Endothelial cell (in vitro differentiated cells): ENCODE results near the gene PIK3R2. TPM values are rescaled to one million over a fixed set of nuclear protein-coding genes. Genes with fewer than 3 reads are reported as not detected.

Experiments
- DNase-seq: peaks from one replicate; pipeline ENCODE4 v3.0.0; 2021; ENCODE audit warnings: low spot score
- H3K27ac Mint-ChIP-seq: one replicate; pipeline ENCODE4 v1.8.0; 2021; ENCODE audit warnings: mixed read lengths, inconsistent platforms; ENCODE audit not compliant: unreplicated experiment
- H3K27me3 Mint-ChIP-seq: one replicate; pipeline ENCODE4 v1.8.0; 2021; ENCODE audit warnings: mild to moderate bottlenecking, moderate library complexity, mixed read lengths, inconsistent platforms; ENCODE audit not compliant: unreplicated experiment
- H3K36me3 Mint-ChIP-seq: one replicate; pipeline ENCODE4 v1.8.0; 2021; ENCODE audit warnings: mild to moderate bottlenecking, low read depth, mixed read lengths, inconsistent platforms; ENCODE audit not compliant: unreplicated experiment
- H3K4me1 Mint-ChIP-seq: one replicate; pipeline ENCODE4 v1.8.0; 2021; ENCODE audit warnings: mild to moderate bottlenecking, mixed read lengths, inconsistent platforms; ENCODE audit not compliant: unreplicated experiment
- H3K4me3 Mint-ChIP-seq: one replicate; pipeline ENCODE4 v1.8.0; 2021; ENCODE audit warnings: mild to moderate bottlenecking, mixed read lengths, inconsistent platforms; ENCODE audit not compliant: unreplicated experiment
- H3K9me3 Mint-ChIP-seq: one replicate; pipeline ENCODE4 v1.8.0; 2021; ENCODE audit warnings: mixed read lengths, inconsistent platforms; ENCODE audit not compliant: unreplicated experiment
- total RNA-seq: library from RNA; stranded (reverse); fragmentation: NEBNext Ultra II Directional; extraction: Animal tissue kit (Norgen Biotek cat#: 25700); gene quantifications from one replicate; pipeline ENCODE4 v1.2.1, GENCODE V29; 2021; ENCODE audit not compliant: unreplicated experiment
- TF ChIP-seq, protein P1 (sequence below): fragments of 200-600 bp; sonication (generic); IDR thresholded peaks from one replicate; pipeline ENCODE4 v1.5.0; 2021; ENCODE audit warnings: antibody characterized with exemption; ENCODE audit not compliant: unreplicated experiment

PIK3R2 gene
- total RNA-seq, 1 donor from 2014 or later = 28.0 TPM

DNA sequence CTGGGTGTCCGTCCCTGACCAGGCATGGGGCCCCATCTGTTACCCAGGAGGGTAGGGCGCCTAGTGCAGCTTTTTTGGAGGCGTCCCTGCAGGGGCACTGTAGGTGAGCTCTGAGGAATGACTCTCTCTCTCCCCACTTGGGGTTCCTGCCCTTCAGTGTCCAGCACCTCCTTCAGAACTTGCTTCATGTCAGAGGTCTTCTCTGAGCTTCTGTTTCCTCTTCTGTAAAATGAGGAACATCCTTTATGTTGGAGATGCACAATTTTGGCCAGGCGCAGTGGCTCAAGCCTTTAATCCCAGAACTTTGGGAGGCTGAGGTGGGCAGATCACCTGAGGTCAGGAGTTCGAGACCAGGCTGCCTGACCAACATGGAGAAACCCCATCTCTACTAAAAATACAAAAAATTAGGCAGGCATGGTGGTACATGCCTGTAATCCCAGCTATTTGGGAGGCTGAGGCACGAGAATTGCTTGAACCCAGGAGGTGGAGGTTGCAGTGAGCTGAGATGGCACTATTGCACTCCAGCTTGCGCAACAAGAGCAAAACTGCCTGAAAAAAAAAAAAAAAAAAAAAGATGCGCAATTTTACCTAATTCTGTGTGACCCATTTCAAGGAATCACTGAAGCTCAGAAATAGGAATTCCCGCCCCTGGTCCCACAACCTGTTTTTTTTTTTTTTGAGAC lies 15.2 kb upstream of the PIK3R2 start:
- Mint-ChIP-seq H3K27ac (no peak overlapping the region), H3K9me3 (no peaks in the 10 kb centered on the region), H3K27me3 (peaks cover 2% of the 10 kb centered on the region), H3K4me3 (no peak overlapping the region), H3K36me3 (peaks cover 4% of the 10 kb centered on the region), H3K4me1 (no peaks in the 10 kb centered on the region)
- no peak for DNase-seq
- TF ChIP-seq, protein P1, sequence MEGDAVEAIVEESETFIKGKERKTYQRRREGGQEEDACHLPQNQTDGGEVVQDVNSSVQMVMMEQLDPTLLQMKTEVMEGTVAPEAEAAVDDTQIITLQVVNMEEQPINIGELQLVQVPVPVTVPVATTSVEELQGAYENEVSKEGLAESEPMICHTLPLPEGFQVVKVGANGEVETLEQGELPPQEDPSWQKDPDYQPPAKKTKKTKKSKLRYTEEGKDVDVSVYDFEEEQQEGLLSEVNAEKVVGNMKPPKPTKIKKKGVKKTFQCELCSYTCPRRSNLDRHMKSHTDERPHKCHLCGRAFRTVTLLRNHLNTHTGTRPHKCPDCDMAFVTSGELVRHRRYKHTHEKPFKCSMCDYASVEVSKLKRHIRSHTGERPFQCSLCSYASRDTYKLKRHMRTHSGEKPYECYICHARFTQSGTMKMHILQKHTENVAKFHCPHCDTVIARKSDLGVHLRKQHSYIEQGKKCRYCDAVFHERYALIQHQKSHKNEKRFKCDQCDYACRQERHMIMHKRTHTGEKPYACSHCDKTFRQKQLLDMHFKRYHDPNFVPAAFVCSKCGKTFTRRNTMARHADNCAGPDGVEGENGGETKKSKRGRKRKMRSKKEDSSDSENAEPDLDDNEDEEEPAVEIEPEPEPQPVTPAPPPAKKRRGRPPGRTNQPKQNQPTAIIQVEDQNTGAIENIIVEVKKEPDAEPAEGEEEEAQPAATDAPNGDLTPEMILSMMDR = no peak

DNA sequence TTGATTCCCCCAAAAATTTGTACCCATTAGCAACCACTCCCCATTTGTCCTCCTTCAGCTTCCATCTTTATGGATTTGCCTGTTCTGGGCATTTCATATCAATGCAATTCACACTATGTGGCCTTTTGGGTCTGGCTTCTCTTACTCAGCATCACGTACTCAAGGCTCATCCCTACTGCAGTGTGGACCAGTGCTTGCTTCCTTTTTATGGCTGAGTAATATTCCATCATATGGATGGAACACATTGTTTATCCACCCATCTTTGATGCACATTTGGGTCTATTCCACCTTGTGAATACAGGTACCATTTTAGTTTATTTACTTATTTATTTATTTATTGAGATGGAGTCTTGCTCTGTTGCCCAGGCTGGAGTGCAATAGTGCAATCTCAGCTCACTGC lies 12.5 kb upstream of the PIK3R2 start:
- no peak overlapping the region for H3K27ac Mint-ChIP-seq
- no peaks in the 10 kb centered on the region for H3K27me3 Mint-ChIP-seq
- no peak for DNase-seq
- H3K9me3 Mint-ChIP-seq = no peaks in the 10 kb centered on the region
- H3K4me3 Mint-ChIP-seq = no peak overlapping the region
- H3K36me3 Mint-ChIP-seq = peaks cover 4% of the 10 kb centered on the region
- no peaks in the 10 kb centered on the region for H3K4me1 Mint-ChIP-seq
- TF ChIP-seq, protein P1 = no peak

DNA sequence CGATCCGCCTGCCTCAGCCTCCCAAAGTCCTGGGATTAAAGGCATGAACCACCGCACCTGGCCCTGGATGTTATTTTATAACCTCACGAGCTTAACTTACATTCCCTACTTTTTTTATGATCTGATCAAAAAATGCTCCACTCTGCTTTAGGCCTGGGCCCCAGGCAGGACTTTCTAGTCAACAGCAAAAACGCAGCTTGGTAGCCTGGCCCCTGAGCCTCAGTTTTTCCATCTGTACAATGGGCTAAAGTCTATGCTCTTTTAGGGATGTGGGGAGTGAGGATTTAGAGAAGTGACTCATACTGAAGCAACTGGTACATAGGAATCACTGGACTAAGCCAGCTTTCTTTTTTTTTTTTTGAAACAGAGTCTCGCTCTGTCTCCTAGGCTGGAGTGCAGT lies 11.9 kb upstream of the PIK3R2 start:
- no peaks in the 10 kb centered on the region for H3K4me1 Mint-ChIP-seq
- no peaks in the 10 kb centered on the region for H3K9me3 Mint-ChIP-seq
- DNase-seq = no peak
- H3K27ac Mint-ChIP-seq = no peak overlapping the region
- peaks cover 4% of the 10 kb centered on the region for H3K36me3 Mint-ChIP-seq
- no peaks in the 10 kb centered on the region for H3K27me3 Mint-ChIP-seq
- no peak overlapping the region for H3K4me3 Mint-ChIP-seq
- TF ChIP-seq, protein P1 = no peak

DNA sequence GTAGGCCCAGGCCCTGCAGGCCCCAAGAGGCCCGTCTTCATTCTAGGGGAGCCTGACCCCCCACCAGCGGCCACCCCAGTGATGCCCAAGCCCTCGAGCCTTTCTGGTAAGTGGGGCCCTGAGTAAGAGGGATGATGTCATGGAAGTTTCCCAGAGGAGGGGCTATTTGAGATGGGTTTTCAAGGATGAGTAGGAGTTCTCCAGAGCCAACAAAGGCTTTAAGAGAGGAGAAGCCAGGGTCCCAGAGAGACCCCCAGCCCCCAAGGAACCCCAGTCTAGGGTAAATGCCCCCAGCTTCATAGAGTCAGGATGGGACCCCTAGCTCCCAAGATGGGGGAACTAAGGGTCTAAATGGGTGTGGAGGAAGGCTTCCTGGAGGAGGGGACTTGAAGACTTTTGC lies 9.1 kb upstream of the PIK3R2 start:
- Mint-ChIP-seq H3K4me3 (no peak overlapping the region), H3K9me3 (no peaks in the 10 kb centered on the region), H3K27ac (no peak overlapping the region), H3K36me3 (peaks cover 1% of the 10 kb centered on the region), H3K27me3 (peaks cover 1% of the 10 kb centered on the region), H3K4me1 (no peaks in the 10 kb centered on the region)
- TF ChIP-seq, protein P1 = no peak
- no peak for DNase-seq

DNA sequence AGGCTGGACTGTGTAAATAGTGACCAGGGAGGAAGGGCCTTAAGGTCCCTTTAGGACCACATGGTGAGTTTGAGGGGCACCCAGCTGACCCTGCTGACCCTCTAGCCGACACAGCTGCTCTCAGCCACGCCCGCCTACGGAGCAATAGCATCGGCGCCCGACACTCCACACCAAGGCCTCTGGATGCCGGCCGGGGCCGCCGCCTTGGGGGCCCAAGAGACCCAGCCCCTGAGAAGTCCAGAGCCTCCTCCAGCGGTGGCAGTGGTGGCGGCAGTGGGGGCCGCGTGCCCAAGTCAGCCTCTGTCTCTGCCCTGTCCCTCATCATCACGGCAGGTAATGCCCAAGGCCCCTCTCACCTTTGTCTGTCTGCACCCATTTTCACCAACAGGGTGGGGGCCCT lies 8.6 kb upstream of the PIK3R2 start:
- H3K36me3 Mint-ChIP-seq = no peaks in the 10 kb centered on the region

More for the DNA sequence above, 8.6 kb upstream of the PIK3R2 start:
- Mint-ChIP-seq H3K27me3 (peaks cover 1% of the 10 kb centered on the region), H3K9me3 (no peaks in the 10 kb centered on the region), H3K4me1 (no peaks in the 10 kb centered on the region), H3K4me3 (no peak overlapping the region), H3K27ac (no peak overlapping the region)
- DNase-seq = no peak
- TF ChIP-seq, protein P1 = no peak
